VCaP (cell line): ENCODE results near the gene TLE1.

ENCODE experiments used
- H3K27ac ChIP-seq: fragments of 450-650 bp; 2 replicates; pipeline ENCODE4 v1.5.1; 2017
- TF ChIP-seq, protein P1 (sequence below): fragments of 450-650 bp; conservative IDR thresholded peaks from 2 replicates; pipeline ENCODE4 v1.5.1; 2017; ENCODE audit warnings: mild to moderate bottlenecking, moderate library complexity

The TLE1 gene

DNA sequence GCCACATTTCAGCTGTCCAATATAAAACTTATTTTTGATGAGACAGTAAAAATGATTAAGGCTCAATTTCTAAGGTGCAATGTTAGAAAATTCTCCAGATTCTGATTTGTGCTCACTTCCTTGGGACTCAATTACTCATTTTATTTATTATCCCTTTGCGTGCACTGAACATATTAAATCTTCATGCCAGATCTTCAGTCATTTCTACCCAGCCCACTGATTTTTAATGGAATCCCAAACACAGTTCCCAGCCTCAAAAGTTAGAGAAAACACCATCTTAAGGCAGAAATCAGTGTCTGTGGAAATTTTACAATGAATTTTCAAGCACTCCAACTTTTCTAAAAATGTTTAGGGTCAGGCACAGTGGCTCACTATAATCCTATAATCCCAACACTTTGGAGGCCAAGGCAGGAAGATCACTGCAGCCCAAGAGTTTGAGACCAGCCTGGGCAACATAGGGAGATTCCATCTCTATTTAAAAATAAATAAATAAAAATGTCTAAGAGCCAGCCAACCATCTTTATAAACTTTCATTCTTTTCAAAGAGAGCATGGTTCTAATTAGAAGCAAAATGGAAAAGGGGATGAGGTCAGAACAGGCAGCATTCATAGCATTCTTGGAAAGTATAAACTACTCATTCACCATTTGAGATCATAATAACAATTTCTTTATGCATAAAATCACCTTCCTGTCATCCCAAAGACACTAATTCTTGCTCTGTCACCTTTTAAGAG, 53.7 kb downstream of the TLE1 start:
- H3K27ac ChIP-seq = no peak overlapping the region
- TF ChIP-seq, protein P1, sequence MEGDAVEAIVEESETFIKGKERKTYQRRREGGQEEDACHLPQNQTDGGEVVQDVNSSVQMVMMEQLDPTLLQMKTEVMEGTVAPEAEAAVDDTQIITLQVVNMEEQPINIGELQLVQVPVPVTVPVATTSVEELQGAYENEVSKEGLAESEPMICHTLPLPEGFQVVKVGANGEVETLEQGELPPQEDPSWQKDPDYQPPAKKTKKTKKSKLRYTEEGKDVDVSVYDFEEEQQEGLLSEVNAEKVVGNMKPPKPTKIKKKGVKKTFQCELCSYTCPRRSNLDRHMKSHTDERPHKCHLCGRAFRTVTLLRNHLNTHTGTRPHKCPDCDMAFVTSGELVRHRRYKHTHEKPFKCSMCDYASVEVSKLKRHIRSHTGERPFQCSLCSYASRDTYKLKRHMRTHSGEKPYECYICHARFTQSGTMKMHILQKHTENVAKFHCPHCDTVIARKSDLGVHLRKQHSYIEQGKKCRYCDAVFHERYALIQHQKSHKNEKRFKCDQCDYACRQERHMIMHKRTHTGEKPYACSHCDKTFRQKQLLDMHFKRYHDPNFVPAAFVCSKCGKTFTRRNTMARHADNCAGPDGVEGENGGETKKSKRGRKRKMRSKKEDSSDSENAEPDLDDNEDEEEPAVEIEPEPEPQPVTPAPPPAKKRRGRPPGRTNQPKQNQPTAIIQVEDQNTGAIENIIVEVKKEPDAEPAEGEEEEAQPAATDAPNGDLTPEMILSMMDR = no peak

GRCh38 chr9:81634915-81635516, 54.3 kb downstream of the TLE1 start:
- TF ChIP-seq, protein P1 = no peak
- H3K27ac ChIP-seq = no peak overlapping the region

- TF ChIP-seq, protein P1 = no peak
- H3K27ac ChIP-seq = no peak overlapping the region
These were observed 55.1 kb downstream of the TLE1 start for GRCh38 chr9:81633952-81634854.

DNA sequence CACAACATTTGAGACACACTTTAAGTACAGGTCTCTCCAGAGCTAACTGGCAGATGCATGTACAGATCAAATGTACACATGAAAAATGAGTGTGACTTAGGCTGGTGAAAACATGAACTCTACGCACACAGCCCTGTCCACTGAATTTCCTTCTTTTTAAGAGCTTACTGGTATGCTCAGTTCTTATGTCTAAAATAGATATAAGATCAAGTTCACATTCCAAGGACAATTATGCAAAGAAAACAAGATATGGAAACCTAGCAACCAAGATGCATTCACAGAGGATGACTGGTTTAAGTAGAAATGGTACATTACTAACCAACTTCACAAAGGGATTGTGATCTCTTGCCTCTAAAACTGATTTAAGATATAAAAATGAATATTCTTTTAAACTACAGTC, 56.7 kb downstream of the TLE1 start:
- TF ChIP-seq, protein P1 = no peak
- H3K27ac ChIP-seq = no peak overlapping the region

DNA sequence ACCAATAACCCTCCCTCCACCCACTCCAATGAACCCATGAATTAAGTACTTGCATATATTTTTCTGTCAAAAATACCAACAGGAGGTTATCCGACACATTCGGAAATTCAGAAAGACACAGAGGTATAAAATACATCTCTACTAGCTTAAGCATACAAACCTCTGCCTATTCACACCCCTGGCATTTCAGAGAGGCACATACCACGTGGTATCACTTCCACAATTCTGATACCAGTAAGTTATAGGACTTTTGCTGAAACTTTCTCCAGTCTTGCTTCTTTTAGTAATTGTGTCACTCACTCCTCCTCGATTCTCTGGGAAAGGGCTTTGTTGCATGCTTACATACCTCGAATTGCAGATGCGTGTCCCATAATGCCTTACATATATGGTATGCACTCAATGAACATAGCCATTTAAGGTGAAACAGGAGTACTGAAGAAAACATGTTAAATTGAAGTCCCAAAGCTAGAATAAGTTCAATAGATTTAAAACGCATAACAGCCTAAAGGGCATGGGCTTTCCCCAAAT, 58.1 kb downstream of the TLE1 start:
- TF ChIP-seq, protein P1 = no peak
- H3K27ac ChIP-seq = no peak overlapping the region

- TF ChIP-seq, protein P1 = no peak
- H3K27ac ChIP-seq = no peak overlapping the region
These were observed 59.9 kb downstream of the TLE1 start for GRCh38 chr9:81629440-81629839.

- H3K27ac ChIP-seq = no peak overlapping the region
- TF ChIP-seq, protein P1 = no peak
These were observed 60.5 kb downstream of the TLE1 start for GRCh38 chr9:81628897-81629296.
